Endothelial cell of umbilical vein (primary cell): ENCODE data around the gene STKLD1. TPM values are rescaled to one million over a fixed set of nuclear protein-coding genes. Genes with fewer than 3 reads are reported as not detected.

Source experiments
- BruUV-seq: library from RNA; stranded (reverse); fragments of 400-500 nt; replicated peaks from 2 replicates; lab custom pipeline; 2021; lab: Mats Ljungman, UMichigan
- CTCF ChIA-PET: fragments of 300-600, 350-600 bp; sonication (Branson Sonifier 250); formaldehyde crosslinking; loops from one replicate; lab custom pipeline; 2021; ENCODE audit warnings: antibody characterized with exemption, inconsistent platforms; lab: Charles Lee
- POLR2A ChIA-PET: fragments of 300-600, 350-600 bp; sonication (Branson Sonifier 250); formaldehyde crosslinking; loops from one replicate; lab custom pipeline; 2021; ENCODE audit warnings: antibody characterized with exemption, inconsistent platforms; lab: Charles Lee
- DNase-seq: peaks from one replicate; pipeline ENCODE4 v3.0.0-alpha.2; 2011; ENCODE audit warnings: low read depth, low spot score
- FAIRE-seq: peaks from 2 replicates; lab custom pipeline; 2011; peaks lifted over from hg19 to GRCh38; lab: Jason Lieb, UNC
- H2AFZ ChIP-seq: 2 replicates; pipeline ENCODE4 v1.6.0; 2012; ENCODE audit warnings: low read depth, low read length, control low read depth, inconsistent platforms
- H3K27ac ChIP-seq: 2 replicates; pipeline ENCODE4 v1.5.1; 2011; ENCODE audit warnings: low read depth, mild to moderate bottlenecking, control low read depth, low read length, moderate library complexity; ENCODE audit not compliant: insufficient read depth
- H3K27me3 ChIP-seq, 2 experiments: 2 replicates each; pipeline versions ENCODE4 v1.6.0 to v1.6.1; 2011; ENCODE audit warnings: low read length in 2 of 2, mixed read lengths in 1 of 2; ENCODE audit not compliant: control insufficient read depth in 2 of 2, insufficient read depth in 2 of 2
- H3K36me3 ChIP-seq, 2 experiments: 2 replicates in 1 of 2; 3 replicates in 1 of 2; pipeline ENCODE4 v1.5.1; 2011; ENCODE audit warnings: low read length in 2 of 2, mild to moderate bottlenecking in 1 of 2, moderate library complexity in 1 of 2; ENCODE audit not compliant: control insufficient read depth in 2 of 2, insufficient read depth in 2 of 2; ENCODE audit errors: extremely low read depth in 1 of 2
- H3K4me1 ChIP-seq: 3 replicates; pipeline ENCODE4 v1.5.1; 2011; ENCODE audit warnings: mild to moderate bottlenecking, low read length; ENCODE audit not compliant: control insufficient read depth, insufficient read depth; ENCODE audit errors: extremely low read depth
- H3K4me2 ChIP-seq: 2 replicates; pipeline ENCODE4 v1.6.1; 2011; ENCODE audit warnings: low read length, control low read depth, mixed read lengths; ENCODE audit not compliant: insufficient read depth
- H3K4me3 ChIP-seq, 3 experiments: fragments of 200-600 bp in 1 of 3; sonication (generic), shearing (Covaris generic) in 1 of 3; replicated peaks in 1 of 3; 2 replicates each; pipeline ENCODE4 v1.5.1; 2011 to 2016; ENCODE audit warnings: control low read depth in 3 of 3, low read length in 3 of 3, mild to moderate bottlenecking in 2 of 3, inconsistent platforms in 1 of 3, low read depth in 1 of 3, moderate library complexity in 1 of 3; ENCODE audit not compliant: insufficient read depth in 1 of 3
- H3K79me2 ChIP-seq: 2 replicates; pipeline ENCODE4 v1.6.0; 2012; ENCODE audit warnings: low read length, inconsistent platforms; ENCODE audit not compliant: control insufficient read depth, insufficient read depth
- H3K9ac ChIP-seq: replicated peaks from 2 replicates; pipeline ENCODE3; 2011; ENCODE audit warnings: low read length, control low read depth; ENCODE audit not compliant: insufficient read depth; ENCODE audit errors: extremely low read depth
- H3K9me1 ChIP-seq: replicated peaks from 3 replicates; pipeline ENCODE4 v1.6.0; 2011; ENCODE audit warnings: mild to moderate bottlenecking, low read length; ENCODE audit not compliant: control insufficient read depth, insufficient read depth; ENCODE audit errors: extremely low read depth
- H3K9me3 ChIP-seq: replicated peaks from 2 replicates; pipeline ENCODE4 v1.5.1; 2012; ENCODE audit warnings: low read length, inconsistent platforms; ENCODE audit not compliant: control insufficient read depth, insufficient read depth
- H4K20me1 ChIP-seq: replicated peaks from 2 replicates; pipeline ENCODE3; 2011; ENCODE audit warnings: mild to moderate bottlenecking, low read length; ENCODE audit not compliant: control insufficient read depth, insufficient read depth; ENCODE audit errors: extremely low read depth
- EZH2 ChIP-seq: IDR thresholded peaks from 2 replicates; pipeline ENCODE4 v1.6.1; 2012; ENCODE audit warnings: borderline replicate concordance, low read depth, mild to moderate bottlenecking, moderate library complexity, low read length, inconsistent platforms; ENCODE audit not compliant: severe bottlenecking
- FOS ChIP-seq: IDR thresholded peaks from 2 replicates; pipeline ENCODE4 v1.6.1; 2011; ENCODE audit warnings: mild to moderate bottlenecking, low read length, moderate library complexity, borderline replicate concordance; ENCODE audit not compliant: insufficient read depth
- GATA2 ChIP-seq: IDR thresholded peaks from 2 replicates; pipeline ENCODE4 v1.7.0; 2011; ENCODE audit warnings: low read depth, mild to moderate bottlenecking, moderate library complexity, mixed read lengths, low read length; ENCODE audit not compliant: insufficient read length, insufficient read depth
- JUN ChIP-seq: IDR thresholded peaks from 2 replicates; pipeline ENCODE4 v1.6.1; 2011; ENCODE audit warnings: borderline replicate concordance, low read depth; ENCODE audit not compliant: insufficient read length, insufficient read depth
- MYC ChIP-seq: IDR thresholded peaks from one replicate; pipeline ENCODE4 v1.6.1; 2011; ENCODE audit warnings: mild to moderate bottlenecking, low read depth, low read length
- POLR2A ChIP-seq: IDR thresholded peaks from 2 replicates; pipeline ENCODE4 v1.6.1; 2012; ENCODE audit warnings: low read depth, mild to moderate bottlenecking, control low read depth, low read length
- POLR2AphosphoS5 ChIP-seq: IDR thresholded peaks from 2 replicates; pipeline ENCODE4 v1.6.1; 2012; ENCODE audit warnings: low read depth, mild to moderate bottlenecking, control low read depth, low read length, moderate library complexity; ENCODE audit not compliant: insufficient read depth
- dilution Hi-C: fragments of 300-500 bp; cut with MboI; formaldehyde crosslinking; loops from one replicate; pipeline ENCODE4 v1.15.0; 2019; ENCODE audit warnings: low sequenced_read_pairs; ENCODE audit not compliant: extremely low pct_ligation_motif_present
- intact Hi-C: fragments of 100-400 bp; cut with micrococcal nuclease; formaldehyde crosslinking; loops from one replicate; pipeline ENCODE4 v1.10.0; 2022
- polyA plus RNA-seq, 4 experiments: library from polyadenylated mRNA; depleted of rRNA in 3 of 4; stranded (reverse) in 3 of 4; unstranded in 1 of 4; fragments of >200 nt; gene quantifications; 2 replicates each; pipeline versions ENCODE4 v1.2.1 to v1.2.3, GENCODE V29; 2011 to 2012; ENCODE audit warnings: missing spikeins in 1 of 4
- total RNA-seq: library from RNA; stranded (reverse); gene quantifications from 2 replicates; pipeline ENCODE4 v1.2.3, GENCODE V29; 2021
- TF ChIP-seq, protein P1 (sequence below), 2 donors: IDR thresholded peaks; 1 replicate in 1 of 2; 2 replicates in 1 of 2; pipeline ENCODE4 v1.5.1; 2011; ENCODE audit warnings: low read length in 2 of 2, mild to moderate bottlenecking in 2 of 2, moderate library complexity in 2 of 2, control low read depth in 1 of 2, inconsistent platforms in 1 of 2, low read depth in 1 of 2; ENCODE audit not compliant: insufficient read depth in 1 of 2; ENCODE audit errors: extremely low read depth in 1 of 2
- TF ChIP-seq, protein P2 (sequence below): IDR thresholded peaks from 2 replicates; pipeline ENCODE4 v1.6.1; 2011; ENCODE audit not compliant: insufficient read depth, insufficient read length

Gene STKLD1
- total and polyA plus RNA-seq, 2 donors (not counting 3 experiments of a cell fraction or from before 2014, with no cell fraction given) = 0.29 to 0.77 TPM

- H3K4me1 ChIP-seq = no peaks in the 10 kb centered on the region
- BruUV-seq = no TSS peak
- no peaks in the 10 kb centered on the region for H3K9me1 ChIP-seq
- dilution Hi-C loops (no loop called here), intact Hi-C loops (loop anchor here (2.0 kb wide), 2 partner anchors 21 to 89 kb away; partner anchors contain the start of genes STKLD1 and SURF4)
- no peak overlapping the region for H3K4me3 ChIP-seq
- H3K27ac ChIP-seq = no peak overlapping the region
- CTCF ChIA-PET = interaction anchor here (1.0 kb wide), 1 partner anchor 89 kb away, joined by 4 read pairs; no protein-coding TSS in a partner anchor
- POLR2A ChIA-PET = no interaction called here
- H3K79me2 ChIP-seq = no peaks in the 10 kb centered on the region
- no peaks in the 10 kb centered on the region for H3K9me3 ChIP-seq
- no peak for FAIRE-seq
- no peaks in the 10 kb centered on the region for H4K20me1 ChIP-seq
- DNase-seq = no peak
- H3K9ac ChIP-seq = no peak overlapping the region
- peaks cover 0 to 2% of the 10 kb centered on the region in 2 experiments for H3K36me3 ChIP-seq
- H2AFZ ChIP-seq = no peak overlapping the region
- no peak for TF ChIP-seq MYC
- TF ChIP-seq JUN = no peak
- no peak for TF ChIP-seq FOS
- TF ChIP-seq, protein P1, sequence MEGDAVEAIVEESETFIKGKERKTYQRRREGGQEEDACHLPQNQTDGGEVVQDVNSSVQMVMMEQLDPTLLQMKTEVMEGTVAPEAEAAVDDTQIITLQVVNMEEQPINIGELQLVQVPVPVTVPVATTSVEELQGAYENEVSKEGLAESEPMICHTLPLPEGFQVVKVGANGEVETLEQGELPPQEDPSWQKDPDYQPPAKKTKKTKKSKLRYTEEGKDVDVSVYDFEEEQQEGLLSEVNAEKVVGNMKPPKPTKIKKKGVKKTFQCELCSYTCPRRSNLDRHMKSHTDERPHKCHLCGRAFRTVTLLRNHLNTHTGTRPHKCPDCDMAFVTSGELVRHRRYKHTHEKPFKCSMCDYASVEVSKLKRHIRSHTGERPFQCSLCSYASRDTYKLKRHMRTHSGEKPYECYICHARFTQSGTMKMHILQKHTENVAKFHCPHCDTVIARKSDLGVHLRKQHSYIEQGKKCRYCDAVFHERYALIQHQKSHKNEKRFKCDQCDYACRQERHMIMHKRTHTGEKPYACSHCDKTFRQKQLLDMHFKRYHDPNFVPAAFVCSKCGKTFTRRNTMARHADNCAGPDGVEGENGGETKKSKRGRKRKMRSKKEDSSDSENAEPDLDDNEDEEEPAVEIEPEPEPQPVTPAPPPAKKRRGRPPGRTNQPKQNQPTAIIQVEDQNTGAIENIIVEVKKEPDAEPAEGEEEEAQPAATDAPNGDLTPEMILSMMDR (IDR thresholded peaks at IDR 0.05; ENCODE audit: extremely low read depth in 1 of 2, insufficient read depth in 1 of 2, low read depth in 1 of 2, low read length in 2 of 2) = no peak
- no peak for TF ChIP-seq GATA2
- TF ChIP-seq POLR2AphosphoS5 = no peak
- TF ChIP-seq, protein P2, sequence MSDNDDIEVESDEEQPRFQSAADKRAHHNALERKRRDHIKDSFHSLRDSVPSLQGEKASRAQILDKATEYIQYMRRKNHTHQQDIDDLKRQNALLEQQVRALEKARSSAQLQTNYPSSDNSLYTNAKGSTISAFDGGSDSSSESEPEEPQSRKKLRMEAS = no peak
- no peak for TF ChIP-seq POLR2A
- TF ChIP-seq EZH2 = no peak
- H3K4me2 ChIP-seq = no peak overlapping the region
- H3K27me3 ChIP-seq = peaks cover 0 to 3% of the 10 kb centered on the region in 2 experiments
These were observed 21.7 kb downstream of the STKLD1 start for GRCh38 chr9:133397895-133398294.
